ENCODE data around the gene SWAP70.
"Not testable (repeated sequence)": the region's sequence is repeated elsewhere in the genome, so short reads cannot be mapped to it uniquely, and the experiment has no call there.

SWAP70 gene

DNA sequence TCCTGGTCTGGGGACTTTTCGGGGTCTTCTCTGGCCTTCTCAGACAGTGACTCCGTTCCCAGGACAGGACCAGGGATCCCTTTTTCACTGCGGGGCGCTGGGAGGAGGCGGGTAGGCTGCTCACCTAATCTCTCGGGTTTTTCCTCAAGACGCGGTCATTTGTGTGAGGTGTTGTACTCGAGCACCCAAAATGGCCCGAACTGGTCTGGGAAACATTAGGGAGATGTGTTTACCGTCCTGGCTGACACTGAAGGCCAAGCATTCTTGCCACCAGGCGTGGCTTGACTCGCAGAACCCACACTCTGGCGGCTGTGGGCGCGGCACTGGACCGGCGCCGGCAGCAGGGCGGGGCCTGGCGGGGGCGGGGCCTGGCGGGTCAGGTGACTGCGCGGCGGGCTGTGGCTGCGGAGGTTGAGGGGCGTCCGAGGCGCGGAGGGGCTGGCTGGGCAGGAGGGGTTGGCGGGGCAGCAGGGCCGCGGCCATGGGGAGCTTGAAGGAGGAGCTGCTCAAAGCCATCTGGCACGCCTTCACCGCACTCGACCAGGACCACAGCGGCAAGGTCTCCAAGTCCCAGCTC lies at the start of gene SWAP70:
TSS of gene SWAP70 (plus strand) at position 379 of the 577 bp plus-strand sequence. CDS start at position 482, 103 bp downstream.
- peaks cover 3% of the 10 kb centered on the region; the same call in 1 of the 2 replicates for H3K9me3 ChIP-seq (ENCODE audit: control insufficient read depth, insufficient read depth, low read length)
- H3K4me3 ChIP-seq (ENCODE audit: low read depth, low read length), result peak within 1 kb of the TSS; percentile 98
- no peaks in the 10 kb centered on the region for H3K27me3 ChIP-seq (ENCODE audit: control insufficient read depth, insufficient read depth, low read length)
- H3K36me3 ChIP-seq (ENCODE audit: control insufficient read depth, insufficient read depth, low read length), result peaks cover 5% of the 10 kb centered on the region; the same call in 1 of the 2 replicates
- H3K4me1 ChIP-seq (ENCODE audit: control insufficient read depth, insufficient read depth, low read length), result no peaks in the 10 kb centered on the region
- peak within 1 kb of the TSS; percentile 57 for H3K9ac ChIP-seq (ENCODE audit: low read depth, low read length)
- peak within 1 kb of the TSS; percentile 90 for H3K27ac ChIP-seq (ENCODE audit: low read depth, low read length)

DNA sequence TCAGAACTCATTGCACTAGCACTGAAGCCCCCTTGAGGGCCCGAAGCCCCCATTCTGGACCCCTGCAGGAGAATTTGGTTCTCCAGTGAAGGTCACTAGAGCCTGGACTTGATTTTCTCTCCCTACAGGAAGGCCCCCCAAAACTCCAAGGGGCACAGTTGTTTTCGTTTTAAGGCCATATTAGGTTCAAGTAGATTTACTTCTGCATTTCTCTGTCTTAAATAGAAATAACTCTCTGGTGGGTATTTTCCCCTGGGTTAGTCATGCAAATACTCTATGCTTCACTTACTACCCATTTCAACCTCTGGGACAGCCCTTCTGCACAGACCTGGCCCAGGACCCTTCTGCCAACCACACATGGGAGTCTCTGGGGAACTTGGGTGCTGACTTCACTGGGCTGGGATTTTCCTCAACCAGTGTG lies 48.8 kb upstream of the SWAP70 start:
- Histone ChIP-seq H3K9ac (ENCODE audit: low read depth, low read length) (no peak overlapping the region), H3K27ac (ENCODE audit: low read depth, low read length) (no peak overlapping the region), H3K4me1 (ENCODE audit: control insufficient read depth, insufficient read depth, low read length) (peaks cover 24% of the 10 kb centered on the region), H3K9me3 (ENCODE audit: control insufficient read depth, insufficient read depth, low read length) (no peaks in the 10 kb centered on the region), H3K27me3 (ENCODE audit: control insufficient read depth, insufficient read depth, low read length) (no peaks in the 10 kb centered on the region), H3K4me3 (ENCODE audit: low read depth, low read length) (peak overlapping the region; percentile 62), H3K36me3 (ENCODE audit: control insufficient read depth, insufficient read depth, low read length) (no peaks in the 10 kb centered on the region)

DNA sequence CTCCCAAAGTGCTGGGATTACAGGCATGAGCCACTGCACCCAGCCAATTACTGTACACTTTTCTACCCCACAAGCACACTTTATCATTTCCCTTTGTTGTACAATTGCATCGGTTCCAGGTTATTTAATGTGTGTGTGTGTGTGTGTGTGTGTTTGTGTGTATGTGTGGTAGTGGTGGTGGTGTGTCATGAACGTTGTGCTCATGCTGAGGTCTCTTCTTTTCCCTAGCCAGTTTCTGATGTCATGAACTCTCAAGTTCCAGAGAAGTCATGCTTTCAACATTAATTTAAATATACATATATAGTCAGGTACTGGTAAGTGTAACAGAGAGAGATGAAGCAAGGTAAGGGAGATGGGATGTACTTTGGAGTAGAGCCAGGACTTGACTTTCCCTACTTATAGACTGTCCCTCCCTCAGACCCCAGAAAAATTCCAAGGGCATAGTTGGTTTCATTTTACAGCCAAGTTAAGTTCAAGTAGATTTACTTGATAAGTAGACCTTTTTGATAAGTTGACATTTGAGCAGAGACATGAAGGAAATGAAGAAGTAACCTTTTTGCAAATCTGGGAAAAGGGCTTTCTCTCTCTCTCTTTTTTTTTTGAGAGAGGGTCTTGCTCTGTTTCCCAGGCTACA lies 47.7 kb upstream of the SWAP70 start:
- no peak overlapping the region for H3K4me3 ChIP-seq (ENCODE audit: low read depth, low read length)
- no peaks in the 10 kb centered on the region for H3K27me3 ChIP-seq (ENCODE audit: control insufficient read depth, insufficient read depth, low read length)
- no peaks in the 10 kb centered on the region for H3K36me3 ChIP-seq (ENCODE audit: control insufficient read depth, insufficient read depth, low read length)
- no peaks in the 10 kb centered on the region for H3K9me3 ChIP-seq (ENCODE audit: control insufficient read depth, insufficient read depth, low read length)
- peaks cover 24% of the 10 kb centered on the region for H3K4me1 ChIP-seq (ENCODE audit: control insufficient read depth, insufficient read depth, low read length)
- H3K27ac ChIP-seq (ENCODE audit: low read depth, low read length), result no peak overlapping the region
- H3K9ac ChIP-seq (ENCODE audit: low read depth, low read length), result no peak overlapping the region

DNA sequence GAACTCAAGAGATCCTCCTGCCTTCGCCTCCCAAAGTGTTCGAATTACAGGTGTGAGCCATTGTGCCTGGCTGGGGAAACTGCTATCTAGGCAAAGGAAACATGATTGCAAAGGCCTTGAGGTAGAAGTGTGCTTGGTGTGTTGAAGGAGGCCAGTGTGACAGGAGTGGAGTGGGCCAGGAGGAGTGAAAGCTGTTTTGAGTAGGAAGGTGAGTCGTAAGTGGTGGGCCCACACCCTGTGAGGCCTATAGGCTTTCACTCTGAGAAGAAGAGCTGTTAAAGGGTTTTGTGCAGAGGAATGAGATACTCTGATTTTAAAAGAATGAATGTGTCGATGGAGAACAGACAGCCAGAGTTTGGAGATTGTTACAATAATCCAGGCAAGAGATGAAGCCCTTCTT lies 47.0 kb upstream of the SWAP70 start:
- Histone ChIP-seq H3K4me1 (ENCODE audit: control insufficient read depth, insufficient read depth, low read length) (peaks cover 24% of the 10 kb centered on the region), H3K9ac (ENCODE audit: low read depth, low read length) (no peak overlapping the region), H3K36me3 (ENCODE audit: control insufficient read depth, insufficient read depth, low read length) (no peaks in the 10 kb centered on the region), H3K27me3 (ENCODE audit: control insufficient read depth, insufficient read depth, low read length) (no peaks in the 10 kb centered on the region), H3K27ac (ENCODE audit: low read depth, low read length) (no peak overlapping the region), H3K4me3 (ENCODE audit: low read depth, low read length) (no peak overlapping the region), H3K9me3 (ENCODE audit: control insufficient read depth, insufficient read depth, low read length) (no peaks in the 10 kb centered on the region)

DNA sequence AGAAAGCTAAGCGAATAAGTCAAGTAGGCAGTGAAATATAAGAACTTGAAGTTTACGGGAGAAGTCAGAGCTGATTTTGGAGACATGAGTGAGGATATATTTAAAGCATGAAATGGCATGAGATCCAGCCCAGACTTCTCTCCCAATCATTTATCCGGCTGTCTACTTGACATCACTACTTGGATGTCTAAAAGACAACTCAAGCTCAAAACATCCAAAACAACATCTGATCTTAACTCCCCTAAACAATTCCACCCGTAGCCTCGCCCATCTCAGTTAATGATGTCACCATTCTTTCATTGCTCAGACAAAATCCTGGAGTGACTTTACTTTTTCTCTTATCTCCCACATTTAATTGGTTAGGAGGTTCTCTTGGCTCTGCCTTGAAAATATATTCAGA lies 45.9 kb upstream of the SWAP70 start:
- Histone ChIP-seq H3K36me3 (ENCODE audit: control insufficient read depth, insufficient read depth, low read length) (no peaks in the 10 kb centered on the region), H3K27ac (ENCODE audit: low read depth, low read length) (no peak overlapping the region), H3K9me3 (ENCODE audit: control insufficient read depth, insufficient read depth, low read length) (no peaks in the 10 kb centered on the region), H3K27me3 (ENCODE audit: control insufficient read depth, insufficient read depth, low read length) (no peaks in the 10 kb centered on the region), H3K4me3 (ENCODE audit: low read depth, low read length) (no peak overlapping the region), H3K4me1 (ENCODE audit: control insufficient read depth, insufficient read depth, low read length) (peaks cover 20% of the 10 kb centered on the region), H3K9ac (ENCODE audit: low read depth, low read length) (no peak overlapping the region)

DNA sequence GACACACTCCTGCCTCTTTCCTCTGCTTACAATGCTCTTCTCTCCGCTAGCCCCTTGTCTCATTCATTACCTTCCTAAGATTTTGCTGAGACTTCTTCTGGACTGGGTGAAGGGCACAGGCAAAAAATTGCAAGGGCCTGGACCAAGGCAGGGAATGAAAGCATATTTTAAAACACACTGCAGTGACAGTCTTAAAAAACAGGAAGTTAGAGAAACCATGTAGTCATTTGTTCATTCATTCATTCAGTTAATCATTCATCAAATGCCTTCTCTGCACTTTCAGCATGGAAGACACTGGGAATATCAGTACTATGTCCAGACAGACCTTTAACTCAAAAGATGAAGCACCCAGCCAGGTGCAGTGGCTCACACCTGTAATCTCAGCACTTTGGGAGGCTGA lies 44.9 kb upstream of the SWAP70 start:
- peaks cover 13% of the 10 kb centered on the region for H3K4me1 ChIP-seq (ENCODE audit: control insufficient read depth, insufficient read depth, low read length)
- H3K27me3 ChIP-seq (ENCODE audit: control insufficient read depth, insufficient read depth, low read length), result no peaks in the 10 kb centered on the region
- no peak overlapping the region for H3K9ac ChIP-seq (ENCODE audit: low read depth, low read length)
- H3K36me3 ChIP-seq (ENCODE audit: control insufficient read depth, insufficient read depth, low read length), result no peaks in the 10 kb centered on the region
- H3K9me3 ChIP-seq (ENCODE audit: control insufficient read depth, insufficient read depth, low read length), result no peaks in the 10 kb centered on the region
- H3K27ac ChIP-seq (ENCODE audit: low read depth, low read length), result no peak overlapping the region
- no peak overlapping the region for H3K4me3 ChIP-seq (ENCODE audit: low read depth, low read length)

DNA sequence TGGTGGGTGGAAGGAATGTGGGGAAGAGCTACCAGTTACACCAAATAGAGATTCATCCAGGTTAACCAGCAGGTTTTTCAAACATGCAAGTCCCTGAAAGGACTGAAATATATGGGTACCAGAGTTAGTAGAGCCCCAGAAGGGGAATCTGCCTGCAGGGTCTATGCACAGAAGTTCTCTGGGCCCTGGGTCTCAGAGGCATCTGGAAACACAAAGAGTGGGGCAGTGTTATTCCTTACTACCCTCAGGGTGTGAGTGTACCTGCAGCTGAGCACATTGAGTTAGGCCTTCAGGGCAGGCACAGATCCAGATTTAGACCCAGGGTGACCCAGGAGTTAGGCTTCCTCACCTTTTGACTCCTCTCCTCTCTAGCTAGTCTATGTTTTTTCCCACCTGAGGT lies 43.9 kb upstream of the SWAP70 start:
- Histone ChIP-seq H3K27me3 (ENCODE audit: control insufficient read depth, insufficient read depth, low read length) (no peaks in the 10 kb centered on the region), H3K36me3 (ENCODE audit: control insufficient read depth, insufficient read depth, low read length) (no peaks in the 10 kb centered on the region), H3K9ac (ENCODE audit: low read depth, low read length) (no peak overlapping the region), H3K4me1 (ENCODE audit: control insufficient read depth, insufficient read depth, low read length) (peaks cover 6% of the 10 kb centered on the region), H3K4me3 (ENCODE audit: low read depth, low read length) (no peak overlapping the region), H3K9me3 (ENCODE audit: control insufficient read depth, insufficient read depth, low read length) (no peaks in the 10 kb centered on the region), H3K27ac (ENCODE audit: low read depth, low read length) (no peak overlapping the region)

DNA sequence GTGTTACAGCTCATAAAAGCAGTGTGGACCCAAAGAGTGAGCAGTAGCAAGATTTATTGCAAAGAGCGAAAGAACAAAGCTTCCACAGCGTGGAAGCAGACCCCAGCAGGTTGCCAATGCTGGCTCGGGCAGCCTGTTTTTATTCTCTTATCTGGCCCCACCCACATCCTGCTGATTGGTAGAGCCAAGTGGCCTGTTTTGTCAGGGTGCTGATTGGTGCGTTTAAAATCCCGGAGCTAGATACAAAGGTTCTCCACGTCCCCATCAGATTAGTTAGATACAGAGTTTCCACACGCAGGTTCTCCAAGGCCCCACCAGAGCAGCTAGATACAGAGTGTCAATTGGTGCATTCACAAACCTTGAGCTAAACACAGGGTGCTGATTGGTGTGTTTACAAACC lies 41.5 kb upstream of the SWAP70 start:
- not testable (repeated sequence) for H3K9me3 ChIP-seq (ENCODE audit: control insufficient read depth, insufficient read depth, low read length); H3K36me3 ChIP-seq (ENCODE audit: control insufficient read depth, insufficient read depth, low read length); H3K9ac ChIP-seq (ENCODE audit: low read depth, low read length); H3K27ac ChIP-seq (ENCODE audit: low read depth, low read length); H3K27me3 ChIP-seq (ENCODE audit: control insufficient read depth, insufficient read depth, low read length); H3K4me3 ChIP-seq (ENCODE audit: low read depth, low read length)
- peaks cover 19% of the 10 kb centered on the region for H3K4me1 ChIP-seq (ENCODE audit: control insufficient read depth, insufficient read depth, low read length)

DNA sequence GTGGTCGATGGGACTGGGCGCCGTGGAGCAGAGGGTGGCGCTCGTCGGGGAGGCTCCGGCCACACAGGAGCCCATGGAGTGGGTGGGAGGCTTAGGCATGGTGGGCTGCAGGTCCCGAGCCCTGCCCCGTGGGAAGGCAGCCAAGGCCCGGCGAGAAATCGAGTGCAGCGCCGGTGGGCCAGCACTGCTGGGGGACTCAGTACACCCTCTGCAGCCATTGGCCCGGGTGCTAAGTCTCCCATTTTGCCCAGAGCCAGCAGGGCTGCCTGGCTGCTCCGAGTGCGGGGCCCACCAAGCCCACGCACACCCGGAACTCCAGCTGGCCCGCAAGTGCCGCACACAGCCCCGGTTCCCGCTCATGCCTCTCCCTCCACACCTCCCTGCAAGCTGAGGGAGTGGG lies 40.8 kb upstream of the SWAP70 start:
- H3K9ac ChIP-seq (ENCODE audit: low read depth, low read length); H3K27me3 ChIP-seq (ENCODE audit: control insufficient read depth, insufficient read depth, low read length); H3K36me3 ChIP-seq (ENCODE audit: control insufficient read depth, insufficient read depth, low read length); H3K27ac ChIP-seq (ENCODE audit: low read depth, low read length); H3K9me3 ChIP-seq (ENCODE audit: control insufficient read depth, insufficient read depth, low read length); H3K4me3 ChIP-seq (ENCODE audit: low read depth, low read length): not testable (repeated sequence)
- H3K4me1 ChIP-seq (ENCODE audit: control insufficient read depth, insufficient read depth, low read length), result peaks cover 23% of the 10 kb centered on the region

DNA sequence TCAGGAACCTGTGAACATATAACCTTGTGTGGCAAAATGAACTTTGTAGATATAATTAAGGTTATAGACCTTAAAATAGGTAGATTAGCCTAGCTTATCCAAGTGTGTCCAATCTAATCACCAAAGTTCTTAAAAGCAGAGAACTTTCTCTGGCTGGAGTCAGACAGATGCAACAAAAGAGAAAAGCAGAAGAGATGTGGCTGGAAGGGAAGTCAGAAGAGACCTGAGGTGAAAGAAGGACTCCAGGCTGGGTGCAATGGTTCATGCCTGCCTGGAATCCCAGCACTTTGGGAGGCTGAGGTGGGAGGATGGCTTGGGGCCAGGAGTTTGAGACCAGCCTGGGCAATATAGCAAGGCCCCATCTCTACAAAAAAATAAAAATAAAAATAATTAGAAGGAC lies 39.4 kb upstream of the SWAP70 start:
- Histone ChIP-seq H3K4me3 (ENCODE audit: low read depth, low read length) (no peak overlapping the region), H3K27me3 (ENCODE audit: control insufficient read depth, insufficient read depth, low read length) (no peaks in the 10 kb centered on the region), H3K4me1 (ENCODE audit: control insufficient read depth, insufficient read depth, low read length) (peaks cover 31% of the 10 kb centered on the region), H3K9me3 (ENCODE audit: control insufficient read depth, insufficient read depth, low read length) (no peaks in the 10 kb centered on the region), H3K36me3 (ENCODE audit: control insufficient read depth, insufficient read depth, low read length) (no peaks in the 10 kb centered on the region), H3K9ac (ENCODE audit: low read depth, low read length) (no peak overlapping the region), H3K27ac (ENCODE audit: low read depth, low read length) (no peak overlapping the region)

DNA sequence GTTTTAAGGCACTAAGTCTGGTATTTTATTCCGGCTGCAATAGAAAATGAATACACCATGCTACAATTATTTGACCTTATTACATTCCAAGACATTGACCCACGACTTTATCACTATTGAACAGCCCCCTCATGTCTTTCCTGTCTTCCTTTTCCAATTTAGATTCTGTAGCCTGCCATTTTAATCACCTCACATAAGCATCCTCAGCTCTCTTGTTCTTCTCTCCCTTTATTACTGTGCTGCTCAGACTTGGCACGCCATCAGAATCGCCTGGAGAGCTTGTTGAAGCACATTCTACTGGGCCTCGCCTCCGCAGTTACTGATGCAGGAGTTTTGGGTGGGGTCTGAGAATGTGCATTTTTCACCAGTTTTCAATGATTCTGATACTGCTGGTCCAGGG lies 38.7 kb upstream of the SWAP70 start:
- no peak overlapping the region for H3K27ac ChIP-seq (ENCODE audit: low read depth, low read length)
- peaks cover 31% of the 10 kb centered on the region for H3K4me1 ChIP-seq (ENCODE audit: control insufficient read depth, insufficient read depth, low read length)
- no peaks in the 10 kb centered on the region for H3K36me3 ChIP-seq (ENCODE audit: control insufficient read depth, insufficient read depth, low read length)
- no peak overlapping the region for H3K4me3 ChIP-seq (ENCODE audit: low read depth, low read length)
- H3K9me3 ChIP-seq (ENCODE audit: control insufficient read depth, insufficient read depth, low read length), result no peaks in the 10 kb centered on the region
- H3K9ac ChIP-seq (ENCODE audit: low read depth, low read length), result no peak overlapping the region
- no peaks in the 10 kb centered on the region for H3K27me3 ChIP-seq (ENCODE audit: control insufficient read depth, insufficient read depth, low read length)
